ENCODE measurements around the gene CGA.
"Not testable (repeated sequence)": the region's sequence is repeated elsewhere in the genome, so short reads cannot be mapped to it uniquely, and the experiment has no call there.

Gene CGA

GRCh38 chr6:87095087-87095509 is at the start of gene CGA:
Gene CGA (minus strand): TSS chr6:87095106. CDS start chr6:87088200, 6,906 bp downstream.
- peak; percentile 36 to 60 for DNase-seq

DNA sequence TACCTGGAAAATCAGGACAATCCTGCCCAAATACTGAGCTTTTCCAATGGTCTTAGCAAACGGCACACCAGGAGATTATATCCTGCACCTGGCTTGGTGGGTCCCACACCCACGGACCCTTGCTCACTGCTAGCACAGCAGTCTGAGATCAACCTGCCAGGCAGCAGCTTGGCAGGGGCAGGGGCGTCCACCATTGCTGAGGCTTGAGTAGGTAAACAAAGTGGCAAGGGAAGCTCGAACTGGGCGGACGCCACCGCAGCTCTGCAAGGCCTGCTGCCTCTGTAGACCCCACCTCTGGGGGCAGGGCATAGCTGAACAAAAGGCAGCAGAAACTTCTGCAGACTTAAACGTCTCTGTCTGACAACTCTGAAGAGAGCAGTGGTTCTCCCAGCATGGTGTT is 45.0 kb upstream of the CGA start:
- DNase-seq: not testable (repeated sequence)

DNA sequence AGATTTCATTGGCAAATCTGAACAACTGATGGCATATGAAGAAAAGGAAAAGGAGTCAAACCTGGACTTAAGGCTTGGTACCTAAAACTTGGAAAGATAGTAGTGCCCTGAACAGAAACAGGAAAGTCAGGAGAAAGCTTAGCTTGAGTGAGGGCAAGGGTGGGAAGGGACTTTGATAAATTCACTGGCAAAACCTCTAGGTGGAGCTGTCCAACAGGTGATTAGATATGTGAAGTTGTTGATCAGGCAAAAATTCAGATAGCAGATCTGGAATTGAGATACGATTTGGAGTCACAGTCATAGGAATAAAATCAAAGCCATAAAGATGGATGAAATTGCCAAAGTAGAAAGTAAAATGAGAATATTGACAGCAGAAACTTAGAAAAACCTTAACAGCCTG is 44.3 kb upstream of the CGA start:
- DNase-seq: peak; percentile 35 to 39

GRCh38 chr6:87136963-87137362 is 42.1 kb upstream of the CGA start:
- DNase-seq: no peak

DNA sequence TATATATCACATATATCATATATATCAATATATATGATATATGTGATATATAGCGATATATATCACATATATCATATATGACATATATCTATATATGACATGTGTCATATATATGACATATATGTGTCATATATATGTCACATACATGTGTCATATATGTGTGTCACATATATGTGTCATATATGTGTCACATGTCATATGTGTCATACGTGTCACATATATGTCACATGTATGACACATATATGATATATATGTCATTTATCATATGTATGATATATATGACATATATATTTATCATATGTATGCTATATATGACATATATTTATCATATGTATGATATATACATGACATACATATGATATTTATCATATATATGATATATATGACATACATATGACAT is 32.8 kb upstream of the CGA start:
- no peak for DNase-seq

DNA sequence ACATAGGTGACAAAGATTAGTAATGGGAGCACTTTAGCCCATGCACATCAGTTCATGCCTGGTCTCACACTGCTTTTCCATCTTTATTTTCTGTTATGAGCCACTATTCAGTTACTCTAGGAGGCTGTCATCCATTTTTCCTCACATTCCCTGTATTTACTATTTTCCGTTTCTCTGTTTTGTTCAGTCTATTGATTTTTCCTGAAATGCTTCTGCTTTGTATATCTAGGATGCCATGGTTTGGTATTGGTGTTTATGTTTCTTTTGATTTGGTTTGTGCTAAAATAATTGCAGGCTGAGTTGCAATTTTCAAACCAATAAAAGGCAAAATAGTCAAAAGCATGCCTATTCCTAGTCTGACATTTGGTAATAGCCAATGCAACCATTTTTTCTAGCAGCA is 31.6 kb upstream of the CGA start:
- DNase-seq: no peak

DNA sequence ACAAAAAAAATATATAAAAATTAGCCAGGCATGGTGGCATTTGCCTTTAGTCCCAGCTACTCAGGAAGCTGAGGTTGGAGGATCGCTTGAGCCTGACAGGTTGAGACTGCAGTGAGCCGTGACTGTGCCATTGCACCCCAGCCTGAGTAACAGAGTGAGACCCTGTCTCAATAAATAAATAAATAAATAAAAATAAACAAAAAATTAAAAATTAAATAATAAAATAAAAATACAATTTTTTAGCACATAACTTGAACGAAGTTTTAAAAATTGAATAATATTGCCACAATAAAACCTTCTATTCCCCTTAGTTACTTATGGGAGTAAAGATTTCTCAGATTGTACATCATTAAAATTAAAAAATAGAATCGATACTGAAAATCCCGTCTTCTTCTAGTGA is 29.2 kb upstream of the CGA start:
- DNase-seq: no peak

GRCh38 chr6:87122477-87122876 is 27.6 kb upstream of the CGA start:
- no peak for DNase-seq

DNA sequence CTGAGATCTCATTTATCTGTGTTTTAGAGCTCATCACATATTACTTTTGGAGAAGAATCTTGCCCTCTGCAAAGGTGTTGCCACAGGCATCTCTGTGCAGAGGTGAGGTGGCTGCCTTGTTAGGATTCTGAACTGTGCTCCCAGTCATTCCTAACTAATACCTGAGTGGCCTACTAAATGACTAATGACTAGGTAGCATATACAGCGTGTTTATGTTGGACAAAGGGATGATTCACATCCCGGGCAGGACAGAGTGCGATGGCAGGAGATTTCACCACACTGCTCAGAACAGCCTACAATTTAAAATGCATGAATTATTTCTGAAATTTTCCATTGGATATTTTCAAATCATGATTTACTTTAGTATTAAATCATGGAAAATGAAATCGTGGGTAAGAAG is 23.1 kb upstream of the CGA start:
- DNase-seq: no peak

DNA sequence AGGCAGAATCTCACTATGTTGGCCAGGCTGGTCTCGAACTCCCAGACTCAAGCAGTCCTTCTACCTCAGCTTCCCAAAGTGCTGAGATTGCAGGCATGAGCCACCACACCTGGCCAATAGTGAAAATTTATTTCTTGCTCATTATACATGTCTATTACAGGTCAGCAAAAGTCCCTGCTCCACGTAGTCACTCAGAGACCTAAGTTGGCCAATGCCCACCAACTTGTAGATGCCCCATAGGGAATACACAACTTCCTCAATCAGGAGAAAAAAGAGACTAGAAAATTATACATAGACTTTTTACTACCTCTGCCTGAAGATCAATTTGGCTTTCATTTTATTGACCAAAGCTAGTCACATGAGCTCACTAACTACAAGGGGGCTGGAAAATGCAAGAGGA is 22.0 kb upstream of the CGA start:
- DNase-seq: no peak

- DNase-seq: no peak
Observed at GRCh38 chr6:87115402-87116135, 20.7 kb upstream of the CGA start.

DNA sequence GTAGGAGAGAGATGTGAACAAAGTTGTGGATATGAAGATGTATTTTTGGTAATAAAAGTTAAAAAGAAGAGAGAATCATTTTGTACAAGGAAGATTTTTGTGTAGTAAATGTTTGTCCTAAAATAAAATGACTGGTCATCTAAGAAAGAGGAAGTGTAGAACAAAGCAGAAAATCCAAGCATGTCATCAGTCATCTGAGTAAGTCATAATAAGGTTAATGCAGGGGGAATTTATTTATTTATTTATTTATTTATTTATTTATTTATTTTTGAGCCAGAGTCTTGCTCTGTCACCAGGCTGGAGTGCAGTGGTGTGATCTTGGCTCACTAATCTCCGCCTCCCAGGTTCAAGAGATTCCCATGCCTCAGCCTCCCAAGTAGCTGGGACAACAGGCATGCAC is 15.7 kb upstream of the CGA start:
- no peak for DNase-seq

- no peak for DNase-seq
Observed at GRCh38 chr6:87105823-87106222, 10.9 kb upstream of the CGA start.

- no peak for DNase-seq
Observed at GRCh38 chr6:87104667-87105066, 9.8 kb upstream of the CGA start.

- no peak for DNase-seq
Observed at GRCh38 chr6:87103977-87104601, 9.2 kb upstream of the CGA start.

DNA sequence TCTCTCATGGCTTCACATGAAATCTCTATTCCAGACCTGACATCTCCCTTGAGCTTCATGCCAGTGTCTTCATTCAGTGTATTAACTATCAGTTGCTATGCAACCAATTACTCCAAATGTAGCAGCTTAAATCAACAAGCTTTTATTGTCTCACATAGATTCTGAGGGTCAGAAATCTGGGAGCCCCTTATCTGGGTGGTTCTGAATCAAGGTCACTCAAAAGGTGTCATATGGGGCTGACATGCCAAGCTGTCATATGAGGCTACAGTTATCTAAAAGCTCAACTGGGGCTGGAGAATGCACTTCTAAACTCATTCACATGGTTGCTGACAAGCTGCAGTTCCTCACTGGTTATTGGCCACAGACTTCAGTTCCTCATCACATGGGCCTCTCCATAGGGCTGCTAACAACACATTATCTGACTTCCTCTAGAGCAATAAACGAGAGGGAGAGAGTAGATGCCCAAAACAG is 7.3 kb upstream of the CGA start:
- DNase-seq: no peak

GRCh38 chr6:87101067-87101466 is 6.2 kb upstream of the CGA start:
- DNase-seq: no peak

DNA sequence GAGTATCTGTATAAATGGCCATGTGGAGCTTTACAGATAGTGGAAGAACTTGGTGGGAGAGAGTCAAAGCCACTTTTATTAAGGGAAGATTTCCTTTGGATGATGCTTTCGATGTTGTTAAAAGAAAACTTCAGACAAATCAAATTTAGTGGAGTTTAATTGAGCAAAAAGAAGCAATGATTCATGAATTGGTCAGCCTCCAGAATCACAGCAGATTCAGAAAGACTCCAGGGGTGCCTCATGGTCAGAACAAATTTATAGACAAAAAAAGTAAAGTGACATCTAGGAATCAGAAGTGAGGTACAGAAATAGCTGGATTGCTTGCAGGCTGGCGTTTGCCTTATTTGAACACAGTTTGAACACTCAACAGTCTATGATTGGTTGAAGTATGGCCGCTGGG is 5.3 kb upstream of the CGA start:
- no peak for DNase-seq

GRCh38 chr6:87099472-87099871 is 4.6 kb upstream of the CGA start:
- DNase-seq: no peak

- DNase-seq: no peak
Observed at GRCh38 chr6:87094576-87094975, 330 bp downstream of the CGA start.

- no peak for DNase-seq
Observed at GRCh38 chr6:87093651-87094050, 1.3 kb downstream of the CGA start.

GRCh38 chr6:87093199-87093598 is 1.7 kb downstream of the CGA start:
- no peak for DNase-seq

DNA sequence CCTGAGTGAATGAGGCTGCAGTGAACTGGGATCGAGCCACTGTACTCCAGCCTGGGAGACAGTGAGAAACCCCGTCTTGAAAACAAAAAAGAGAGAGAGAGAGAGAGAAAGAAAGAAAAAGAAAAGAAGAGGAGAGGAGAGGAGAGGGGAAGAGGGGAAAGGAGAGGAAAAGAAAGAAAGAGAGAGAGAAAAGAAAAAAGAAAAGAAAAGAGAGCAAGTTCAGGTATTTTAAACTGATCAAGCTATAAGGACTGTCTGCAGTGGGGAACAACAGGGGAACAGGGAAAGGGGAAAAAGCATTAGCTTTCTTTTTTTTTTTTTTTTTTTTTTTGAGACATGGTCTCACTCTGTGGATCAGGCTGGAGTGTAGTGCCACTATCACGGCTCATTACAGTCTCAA is 2.5 kb downstream of the CGA start:
- DNase-seq: no peak

DNA sequence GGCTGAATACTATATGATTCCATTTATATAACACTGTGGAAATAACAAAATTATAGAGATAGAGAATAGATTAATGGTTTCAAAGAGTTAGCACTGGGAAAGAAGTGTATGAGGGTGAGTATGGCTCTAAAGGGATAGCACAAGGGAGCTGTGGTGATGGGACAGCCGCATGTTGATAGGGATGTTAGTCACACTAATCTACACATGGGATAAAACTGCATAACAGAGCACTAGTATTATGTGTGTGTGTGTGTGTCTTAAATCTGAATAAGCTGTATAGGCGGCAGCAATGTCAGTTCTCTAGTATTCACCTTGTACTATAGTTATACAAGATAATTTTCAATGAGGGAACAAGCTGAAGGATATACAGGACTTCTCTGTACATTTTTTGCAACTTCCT is 5.8 kb downstream of the CGA start:
- no peak for DNase-seq

- DNase-seq: no peak
Observed at GRCh38 chr6:87088076-87088475, 6.8 kb downstream of the CGA start.
